ENCODE data around the gene CDH4. TPM values are rescaled to one million over a fixed set of nuclear protein-coding genes. Genes with fewer than 3 reads are reported as not detected.

Gene CDH4
- total RNA-seq, 4 donors from 2014 or later = 0.13 to 0.38 (median 0.21) TPM; not detected in 1

DNA sequence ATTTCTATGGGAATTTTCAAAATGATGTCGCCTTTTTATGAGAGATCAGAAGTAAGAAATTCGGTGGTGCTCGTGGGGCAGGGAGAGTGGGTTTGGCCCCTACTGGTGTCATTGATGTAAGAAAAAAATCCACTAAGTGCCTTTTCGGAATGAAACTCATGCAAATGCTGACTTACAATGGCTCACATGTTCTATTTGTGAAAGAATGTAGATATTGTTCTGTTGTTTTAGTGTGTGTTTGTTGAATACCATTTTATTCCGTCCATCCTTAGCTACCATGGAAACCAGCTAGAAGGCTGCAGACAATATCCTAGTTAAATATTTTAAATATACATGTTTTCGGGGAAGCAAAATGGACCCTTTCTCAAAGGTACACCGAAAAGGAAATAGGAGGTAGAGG lies 508.7 kb downstream of the CDH4 start:
- no peaks in the 10 kb centered on the region for H3K9me3 ChIP-seq
- H3K4me3 ChIP-seq = no peak overlapping the region
- intact Hi-C loops (cut with DNase I) = no loop called here
- WGBS, 2 donors = 71% methylated on average over 7 of the region's 7 CpGs
- no peaks in the 10 kb centered on the region for H3K36me3 ChIP-seq
- no peak for TF ChIP-seq POLR2A (IDR thresholded peaks at IDR 0.05)
- TF ChIP-seq, protein P1, sequence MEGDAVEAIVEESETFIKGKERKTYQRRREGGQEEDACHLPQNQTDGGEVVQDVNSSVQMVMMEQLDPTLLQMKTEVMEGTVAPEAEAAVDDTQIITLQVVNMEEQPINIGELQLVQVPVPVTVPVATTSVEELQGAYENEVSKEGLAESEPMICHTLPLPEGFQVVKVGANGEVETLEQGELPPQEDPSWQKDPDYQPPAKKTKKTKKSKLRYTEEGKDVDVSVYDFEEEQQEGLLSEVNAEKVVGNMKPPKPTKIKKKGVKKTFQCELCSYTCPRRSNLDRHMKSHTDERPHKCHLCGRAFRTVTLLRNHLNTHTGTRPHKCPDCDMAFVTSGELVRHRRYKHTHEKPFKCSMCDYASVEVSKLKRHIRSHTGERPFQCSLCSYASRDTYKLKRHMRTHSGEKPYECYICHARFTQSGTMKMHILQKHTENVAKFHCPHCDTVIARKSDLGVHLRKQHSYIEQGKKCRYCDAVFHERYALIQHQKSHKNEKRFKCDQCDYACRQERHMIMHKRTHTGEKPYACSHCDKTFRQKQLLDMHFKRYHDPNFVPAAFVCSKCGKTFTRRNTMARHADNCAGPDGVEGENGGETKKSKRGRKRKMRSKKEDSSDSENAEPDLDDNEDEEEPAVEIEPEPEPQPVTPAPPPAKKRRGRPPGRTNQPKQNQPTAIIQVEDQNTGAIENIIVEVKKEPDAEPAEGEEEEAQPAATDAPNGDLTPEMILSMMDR (IDR thresholded peaks at IDR 0.05) = no peak
- H3K4me1 ChIP-seq = no peaks in the 10 kb centered on the region
- H3K27me3 ChIP-seq = peaks cover 0 to 46% (median 0%) of the 10 kb centered on the region in 4 donors
- H3K27ac ChIP-seq = no peak overlapping the region
- DNase-seq = no peak

DNA sequence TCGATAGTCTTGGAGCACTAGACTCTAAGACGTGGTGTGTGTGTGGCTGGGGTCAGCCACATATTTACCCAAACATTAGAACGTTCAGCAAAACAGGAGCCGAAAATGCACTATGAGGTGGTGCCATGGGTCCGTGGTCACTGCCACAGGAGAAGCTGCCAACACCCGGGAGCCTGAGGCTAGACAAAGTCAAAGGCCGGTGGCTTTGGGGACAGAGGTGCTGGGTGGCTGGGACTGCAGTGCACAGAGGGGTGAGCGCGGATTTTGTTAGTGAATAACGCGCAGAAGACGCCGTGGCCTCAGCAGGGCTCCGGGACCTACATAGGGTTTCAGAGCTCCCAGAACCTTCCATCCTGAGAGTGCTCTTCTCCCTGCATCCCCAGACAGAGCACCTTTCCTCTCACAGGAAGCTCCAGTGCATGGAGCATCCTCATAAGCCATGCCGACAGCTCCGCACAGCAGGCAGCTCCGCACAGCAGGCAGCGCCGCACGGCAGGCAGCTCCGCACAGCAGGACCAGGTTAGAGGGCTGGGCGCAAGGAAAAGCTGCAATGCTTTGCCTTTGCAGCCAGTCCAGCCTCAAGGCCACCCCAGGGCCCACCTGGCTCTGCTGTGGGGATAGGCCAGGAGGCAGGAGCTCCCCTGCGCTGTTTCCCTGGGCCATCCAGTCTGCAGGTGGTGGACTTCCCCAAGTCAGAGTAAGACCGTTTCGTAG lies 509.5 kb downstream of the CDH4 start:
- H3K27me3 ChIP-seq = peaks cover 0 to 53% (median 0%) of the 10 kb centered on the region in 4 donors
- WGBS, 2 donors = 70 to 80% methylated on average over 15 to 16 of the region's 25 CpGs

DNA sequence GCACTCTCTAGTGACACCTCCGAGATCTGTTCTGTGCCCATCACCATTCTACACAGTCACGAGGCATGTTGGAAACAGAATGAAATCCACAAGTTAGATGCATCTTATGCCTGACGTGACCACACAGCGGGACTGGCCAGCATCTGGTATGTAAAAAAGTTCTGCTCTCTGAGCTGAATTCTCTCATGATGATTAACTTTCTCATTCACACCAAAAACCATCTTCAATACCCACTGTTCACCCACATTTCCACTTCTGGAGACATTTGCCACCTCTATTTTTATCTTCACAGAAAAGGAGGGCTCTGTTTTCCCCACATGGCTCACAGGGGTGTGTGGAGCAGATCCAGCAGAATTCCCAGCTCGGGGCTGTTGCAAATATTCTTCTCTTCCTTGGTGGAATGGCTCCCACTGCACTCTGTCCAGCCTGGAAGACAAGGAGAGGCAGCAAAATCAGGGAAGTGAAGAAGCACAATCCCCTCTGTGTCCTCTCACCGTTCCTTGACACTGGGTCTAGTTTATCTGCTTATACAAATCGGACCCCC lies 510.2 kb downstream of the CDH4 start:
- Histone ChIP-seq H3K27ac (no peak overlapping the region), H3K36me3 (no peaks in the 10 kb centered on the region), H3K9me3 (no peaks in the 10 kb centered on the region), H3K27me3 (peaks cover 0 to 49% (median 0%) of the 10 kb centered on the region in 4 donors), H3K4me3 (no peak overlapping the region), H3K4me1 (no peaks in the 10 kb centered on the region)
- 57 to 62% methylated on average over 5 of the region's 7 CpGs for WGBS, 2 donors
- intact Hi-C loops (cut with DNase I) = no loop called here
- TF ChIP-seq, protein P1 (IDR thresholded peaks at IDR 0.05) = no peak
- TF ChIP-seq POLR2A (IDR thresholded peaks at IDR 0.05) = no peak
- DNase-seq = no peak

More for the DNA sequence above, 509.5 kb downstream of the CDH4 start:
- Histone ChIP-seq H3K36me3 (no peaks in the 10 kb centered on the region), H3K27ac (no peak overlapping the region), H3K4me1 (no peaks in the 10 kb centered on the region), H3K9me3 (no peaks in the 10 kb centered on the region), H3K4me3 (no peak overlapping the region)
- DNase-seq = no peak
- TF ChIP-seq, protein P1 (IDR thresholded peaks at IDR 0.05) = no peak
- no peak for TF ChIP-seq POLR2A (IDR thresholded peaks at IDR 0.05)
- intact Hi-C loops (cut with DNase I) = no loop called here

- H3K4me3 ChIP-seq = no peak overlapping the region
- intact Hi-C loops (cut with DNase I) = no loop called here
- TF ChIP-seq, protein P1 (IDR thresholded peaks at IDR 0.05) = no peak
- no peak overlapping the region for H3K27ac ChIP-seq
- H3K36me3 ChIP-seq = no peaks in the 10 kb centered on the region
- DNase-seq = no peak
- no peaks in the 10 kb centered on the region for H3K9me3 ChIP-seq
- H3K27me3 ChIP-seq = peaks cover 0 to 44% (median 0%) of the 10 kb centered on the region in 4 donors
- WGBS, 2 donors = 76 to 80% methylated on average over 13 to 18 of the region's 20 CpGs
- H3K4me1 ChIP-seq = no peaks in the 10 kb centered on the region
These were observed 511.1 kb downstream of the CDH4 start for GRCh38 chr20:61762886-61763739.
